ENCODE data around the gene WDR17. TPM values are rescaled to one million over a fixed set of nuclear protein-coding genes. Genes with fewer than 3 reads are reported as not detected.

Gene WDR17
- polyA plus RNA-seq, 1 experiment = 1.2 TPM

DNA sequence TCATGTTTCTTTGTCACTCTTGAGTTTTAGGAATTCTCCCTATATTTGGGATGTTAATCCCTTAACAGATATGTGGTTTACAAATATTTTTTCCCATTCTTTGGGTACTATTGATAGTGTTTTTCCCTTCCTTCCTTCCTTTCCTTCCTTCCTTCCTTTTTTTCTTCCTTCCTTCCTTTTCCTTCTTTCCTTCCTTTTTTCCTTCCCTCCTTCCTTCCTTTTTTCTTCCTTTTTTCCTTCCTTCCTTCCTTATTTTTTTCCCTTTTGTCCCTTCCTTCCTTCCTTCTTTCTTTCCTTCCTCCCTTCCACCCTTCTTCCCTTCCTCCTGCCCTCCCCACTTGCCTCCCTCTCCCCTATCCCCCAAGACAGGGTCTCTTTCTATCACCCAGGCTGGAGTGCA is 42.1 kb downstream of the WDR17 start:
- ChIA-PET CTCF (no interaction called here), POLR2A (no interaction called here)
- no peak for DNase-seq (ENCODE audit: low read depth, low spot score)
- Histone ChIP-seq H3K27me3 (ENCODE audit: control insufficient read depth, insufficient read depth, low read length) (no peaks in the 10 kb centered on the region), H3K27ac (ENCODE audit: low read depth, low read length) (no peak overlapping the region), H3K4me3 (ENCODE audit: low read depth, low read length) (no peak overlapping the region), H3K9me3 (ENCODE audit: control insufficient read depth, insufficient read depth, low read length) (no peaks in the 10 kb centered on the region)
- TF ChIP-seq, protein P1, sequence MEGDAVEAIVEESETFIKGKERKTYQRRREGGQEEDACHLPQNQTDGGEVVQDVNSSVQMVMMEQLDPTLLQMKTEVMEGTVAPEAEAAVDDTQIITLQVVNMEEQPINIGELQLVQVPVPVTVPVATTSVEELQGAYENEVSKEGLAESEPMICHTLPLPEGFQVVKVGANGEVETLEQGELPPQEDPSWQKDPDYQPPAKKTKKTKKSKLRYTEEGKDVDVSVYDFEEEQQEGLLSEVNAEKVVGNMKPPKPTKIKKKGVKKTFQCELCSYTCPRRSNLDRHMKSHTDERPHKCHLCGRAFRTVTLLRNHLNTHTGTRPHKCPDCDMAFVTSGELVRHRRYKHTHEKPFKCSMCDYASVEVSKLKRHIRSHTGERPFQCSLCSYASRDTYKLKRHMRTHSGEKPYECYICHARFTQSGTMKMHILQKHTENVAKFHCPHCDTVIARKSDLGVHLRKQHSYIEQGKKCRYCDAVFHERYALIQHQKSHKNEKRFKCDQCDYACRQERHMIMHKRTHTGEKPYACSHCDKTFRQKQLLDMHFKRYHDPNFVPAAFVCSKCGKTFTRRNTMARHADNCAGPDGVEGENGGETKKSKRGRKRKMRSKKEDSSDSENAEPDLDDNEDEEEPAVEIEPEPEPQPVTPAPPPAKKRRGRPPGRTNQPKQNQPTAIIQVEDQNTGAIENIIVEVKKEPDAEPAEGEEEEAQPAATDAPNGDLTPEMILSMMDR (IDR thresholded peaks at IDR 0.05; ENCODE audit: low read depth, low read length) = no peak

DNA sequence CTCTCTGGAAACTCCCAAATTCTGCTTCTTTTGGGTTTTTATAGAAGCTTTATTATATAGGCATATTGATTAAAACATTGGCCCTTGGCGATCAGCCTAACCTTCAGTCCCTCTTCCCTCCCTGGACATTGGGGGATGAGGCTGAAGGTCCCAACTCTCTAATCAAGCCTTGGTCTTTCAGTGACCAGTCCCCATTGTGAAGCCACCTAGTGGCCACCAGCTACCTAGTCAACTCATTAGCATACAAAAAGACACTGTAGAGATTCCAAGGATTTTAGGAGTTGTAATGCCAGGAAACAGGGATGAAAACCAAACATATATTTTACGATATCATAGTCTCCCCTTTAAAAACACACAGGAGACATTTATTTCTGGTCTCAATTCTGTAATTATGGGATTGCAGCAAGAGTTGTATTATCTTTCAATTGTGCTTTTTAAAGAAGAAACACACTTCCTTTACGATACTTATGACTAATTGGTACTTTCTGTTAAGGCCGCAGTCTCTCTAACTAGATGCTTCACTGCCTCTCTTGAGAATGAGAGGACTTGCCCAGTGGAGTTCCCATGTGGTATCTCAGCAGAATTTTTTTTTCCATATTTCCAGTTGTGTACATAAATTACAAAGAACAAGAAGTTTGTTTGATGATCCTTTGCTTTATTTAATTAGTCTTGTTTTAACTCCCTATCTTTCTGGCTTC is 58.2 kb downstream of the WDR17 start:
- no peak for DNase-seq (ENCODE audit: low read depth, low spot score)
- H3K27ac ChIP-seq (ENCODE audit: low read depth, low read length) = no peak overlapping the region
- H3K4me3 ChIP-seq (ENCODE audit: low read depth, low read length) = no peak overlapping the region
- no peaks in the 10 kb centered on the region for H3K9me3 ChIP-seq (ENCODE audit: control insufficient read depth, insufficient read depth, low read length)
- H3K27me3 ChIP-seq (ENCODE audit: control insufficient read depth, insufficient read depth, low read length) = no peaks in the 10 kb centered on the region
- CTCF ChIA-PET = interaction anchor here (0.7 to 1.2 kb wide), 11 partner anchors 9 to 1805 kb away, joined by 3 to 5 read pairs (median 3); no protein-coding TSS in a partner anchor
- TF ChIP-seq, protein P1 (IDR thresholded peaks at IDR 0.05; ENCODE audit: low read depth, low read length) = peak; percentile 53
- POLR2A ChIA-PET = no interaction called here

DNA sequence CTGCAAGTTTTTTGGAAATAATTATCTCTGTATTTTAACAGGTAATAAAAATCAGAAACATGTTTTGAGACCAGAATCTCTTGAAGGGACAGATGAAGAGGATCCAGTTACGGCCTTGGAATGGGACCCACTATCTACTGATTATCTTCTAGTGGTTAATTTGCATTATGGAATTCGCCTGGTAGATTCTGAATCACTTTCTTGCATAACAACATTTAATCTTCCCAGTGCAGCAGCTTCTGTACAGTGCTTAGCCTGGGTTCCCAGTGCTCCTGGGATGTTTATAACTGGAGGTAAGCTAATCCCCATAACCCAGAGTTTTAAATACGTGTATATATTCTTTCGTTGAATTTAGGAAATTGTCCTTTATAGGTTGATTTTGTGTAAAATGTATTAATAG is 59.4 kb downstream of the WDR17 start:
- Histone ChIP-seq H3K27ac (ENCODE audit: low read depth, low read length) (no peak overlapping the region), H3K4me3 (ENCODE audit: low read depth, low read length) (no peak overlapping the region), H3K27me3 (ENCODE audit: control insufficient read depth, insufficient read depth, low read length) (no peaks in the 10 kb centered on the region), H3K9me3 (ENCODE audit: control insufficient read depth, insufficient read depth, low read length) (no peaks in the 10 kb centered on the region)
- CTCF ChIA-PET = no interaction called here
- TF ChIP-seq, protein P1 (IDR thresholded peaks at IDR 0.05; ENCODE audit: low read depth, low read length) = no peak
- no peak for DNase-seq (ENCODE audit: low read depth, low spot score)
- POLR2A ChIA-PET = interaction anchor here (1.2 kb wide), 1 partner anchor 70 kb away, joined by 3 read pairs; the partner anchor contains the start of gene SPATA4

DNA sequence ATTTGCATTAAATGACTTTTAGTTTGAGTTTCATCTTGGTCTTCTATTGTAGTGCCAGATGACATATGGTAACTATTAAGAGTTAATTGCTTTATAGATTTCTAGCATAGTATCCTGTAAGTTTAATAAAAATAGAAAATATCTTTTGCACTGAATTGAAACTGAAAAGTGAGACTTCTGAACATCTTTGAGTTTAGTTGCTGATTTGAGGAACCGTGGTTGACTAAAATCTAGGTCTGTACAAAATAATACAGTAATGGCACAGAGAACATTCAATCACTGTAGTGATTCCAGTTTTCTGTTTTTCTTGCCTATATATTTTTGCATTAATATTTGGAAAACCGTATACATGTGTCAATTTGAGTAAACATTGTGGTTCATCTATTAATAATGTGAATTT is 69.0 kb downstream of the WDR17 start:
- ChIA-PET POLR2A (no interaction called here), CTCF (no interaction called here)
- Histone ChIP-seq H3K9me3 (ENCODE audit: control insufficient read depth, insufficient read depth, low read length) (no peaks in the 10 kb centered on the region), H3K27ac (ENCODE audit: low read depth, low read length) (no peak overlapping the region), H3K4me3 (ENCODE audit: low read depth, low read length) (no peak overlapping the region), H3K27me3 (ENCODE audit: control insufficient read depth, insufficient read depth, low read length) (no peaks in the 10 kb centered on the region)
- DNase-seq (ENCODE audit: low read depth, low spot score) = no peak
- TF ChIP-seq, protein P1 (IDR thresholded peaks at IDR 0.05; ENCODE audit: low read depth, low read length) = no peak

DNA sequence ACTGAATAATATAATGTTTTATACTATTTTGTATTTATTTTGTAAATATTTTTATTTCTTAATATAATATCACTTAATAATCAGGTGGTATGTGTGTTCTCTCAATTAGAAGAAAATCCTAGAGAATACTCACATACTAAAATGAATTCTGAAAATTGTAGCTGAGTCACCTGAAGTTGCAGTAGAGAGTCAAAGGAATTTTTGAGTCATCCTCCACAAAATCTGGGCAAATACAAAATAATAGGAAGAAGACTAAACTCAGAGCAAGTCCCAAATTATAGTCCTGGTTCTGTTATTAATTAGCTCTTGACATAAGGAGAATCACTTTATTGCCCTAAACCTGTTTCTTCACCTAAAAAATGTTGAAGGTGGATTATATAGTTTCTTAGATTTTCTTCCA is 72.0 kb downstream of the WDR17 start:
- Histone ChIP-seq H3K27me3 (ENCODE audit: control insufficient read depth, insufficient read depth, low read length) (no peaks in the 10 kb centered on the region), H3K4me3 (ENCODE audit: low read depth, low read length) (no peak overlapping the region), H3K27ac (ENCODE audit: low read depth, low read length) (no peak overlapping the region), H3K9me3 (ENCODE audit: control insufficient read depth, insufficient read depth, low read length) (no peaks in the 10 kb centered on the region)
- CTCF ChIA-PET = interaction anchor here (0.5 kb wide), 1 partner anchor 133 kb away, joined by 5 read pairs; no protein-coding TSS in a partner anchor
- no peak for DNase-seq (ENCODE audit: low read depth, low spot score)
- TF ChIP-seq, protein P1 (IDR thresholded peaks at IDR 0.05; ENCODE audit: low read depth, low read length) = no peak
- POLR2A ChIA-PET = no interaction called here

Measured in AG04450 (cell line).